Heart right ventricle (tissue), 12 donors: ENCODE measurements around the gene SLC25A3. TPM values are rescaled to one million over a fixed set of nuclear protein-coding genes. Genes with fewer than 3 reads are reported as not detected.

Experiments
- polyA plus RNA-seq, 2 donors: library from polyadenylated mRNA; stranded (reverse); fragments of 200-250 nt; gene quantifications; one replicate each; pipeline ENCODE4 v1.2.3, GENCODE V29; 2013
- total RNA-seq, 10 donors: library from RNA; stranded (reverse); fragmentation: NEBNext Ultra II Directional in 3 of 10; extraction: Animal tissue kit (Norgen Biotek cat#: 25700) in 3 of 10; gene quantifications; one replicate each; pipeline versions ENCODE4 v1.2.1 to v1.2.4, GENCODE V29; 2021 to 2023
- donor health status: ischemic (EF 13 %, LVEDD 7.1; RV severe dilation, severe dysfunction).
- donor health status: healthy with polysubstance abuse.
- donor health status: DM: no; HTN: yes; CAD: no.
- donor health status: DM: no; HTN: no; CAD: no.
- donor health status: ischemic (EF 25% LVEDD 6.9; RV normal size, moderate dysfunction).
- donor health status: ischemic (EF 25% LVEDD 5.7; RV mildly dilated, moderate dysfunction).
- donor health status: healthy.
- donor health status: nonischemic (EF 11% LVEDD 7.7; RV severe dilation, severe dysfunction).
- donor health status: DM: yes; HTN: yes; CAD: no.
- donor health status: PGD.
- donor health status: ischemic (EF 29% LVEDD 5.4; RV normal size, mild dysfunction).
- donor health status: nonischemic (EF 23%, LVEDD 6.1; RV moderate dilation, normal function).

Gene SLC25A3
- total and polyA plus RNA-seq, 12 donors, result 742 to 2,142 (median 1,683) TPM

Other genes starting within 250 kb of the SLC25A3 start
- 10 to 100 TPM in 8 of 10 donors, 1 to 10 TPM in 2; 9.1 to 27.6 (median 12.8) TPM for gene TMPO, start 78.1 kb upstream of the SLC25A3 start, total RNA-seq
- gene TMPO, start 78.1 kb upstream of the SLC25A3 start, polyA plus RNA-seq, result 10 to 100 TPM; 11.1 to 17.5 TPM
- 10 to 100 TPM in 1 of 10 donors, 1 to 10 TPM in 9; 2.4 to 13.4 (median 4.3) TPM for gene IKBIP, start 51.1 kb downstream of the SLC25A3 start, total RNA-seq
- gene IKBIP, start 51.1 kb downstream of the SLC25A3 start, polyA plus RNA-seq, result 1 to 10 TPM; 9.0 to 9.2 TPM
- gene APAF1, start 51.6 kb downstream of the SLC25A3 start, total RNA-seq, result 1 to 10 TPM; 2.5 to 9.9 (median 4.4) TPM
- 1 to 10 TPM; 2.0 to 3.4 TPM for gene APAF1, start 51.6 kb downstream of the SLC25A3 start, polyA plus RNA-seq